Vagina (tissue), 2 donors: ENCODE data around the gene MEA1. TPM values are rescaled to one million over a fixed set of nuclear protein-coding genes. Genes with fewer than 3 reads are reported as not detected.

ENCODE experiments used
- DNase-seq, 2 donors: peaks; one replicate each; pipeline ENCODE4 v3.0.0-alpha.2; 2017; ENCODE audit errors: extremely low spot score in 2 of 2
- H3K27ac ChIP-seq: fragments of 200-600 bp; sonication (generic); one replicate; pipeline ENCODE4 v1.5.1; 2019
- H3K27me3 ChIP-seq: fragments of 200-600 bp; sonication (generic); one replicate; pipeline ENCODE4 v1.5.1; 2019
- H3K36me3 ChIP-seq, 2 donors: fragments of 200-600 bp; sonication (generic); one replicate each; pipeline ENCODE4 v1.5.1; 2017 to 2019
- H3K4me1 ChIP-seq: fragments of 200-600 bp; sonication (generic); one replicate; pipeline ENCODE4 v1.5.1; 2019
- H3K4me3 ChIP-seq, 2 donors: fragments of 200-600 bp; sonication (generic); 1 replicate in 1 of 2; 2 replicates in 1 of 2; pipeline ENCODE4 v1.5.1; 2016 to 2019
- H3K9me3 ChIP-seq: fragments of 200-600 bp; sonication (generic); one replicate; pipeline ENCODE4 v1.5.1; 2019
- CTCF ChIP-seq, 3 experiments: fragments of 450-650 bp in 2 of 3; fragments of 200-600 bp in 1 of 3; sonication (generic) in 1 of 3; IDR thresholded peaks; one replicate each; pipeline ENCODE4 v1.5.1; 2017 to 2019; ENCODE audit warnings: antibody characterized with exemption in 3 of 3, mild to moderate bottlenecking in 2 of 3, moderate library complexity in 2 of 3
- POLR2A ChIP-seq, 2 donors: fragments of 450-650 bp; IDR thresholded peaks; one replicate each; pipeline ENCODE4 v1.6.1; 2017; ENCODE audit warnings: antibody characterized with exemption in 2 of 2, mild to moderate bottlenecking in 2 of 2, moderate library complexity in 2 of 2
- POLR2AphosphoS5 ChIP-seq, 2 donors: sonication (generic); formaldehyde crosslinking; IDR thresholded peaks; one replicate each; pipeline ENCODE4 v1.9.0; 2017; ENCODE audit warnings: antibody characterized with exemption in 2 of 2, mild to moderate bottlenecking in 2 of 2, low read depth in 1 of 2; ENCODE audit not compliant: insufficient read depth in 1 of 2
- intact Hi-C: fragments of 100-400 bp; cut with DNase I; formaldehyde crosslinking; loops from one replicate; pipeline ENCODE4 v1.15.1; 2023
- total RNA-seq: library from RNA; depleted of rRNA; stranded (reverse); fragments of >200 nt; gene quantifications from one replicate; pipeline ENCODE4 v1.2.3, GENCODE V29; 2016

MEA1 gene
- total RNA-seq, 1 donor from 2014 or later, result 40.3 TPM

GRCh38 chr6:43040542-43041257, 27.0 kb upstream of the MEA1 start:
- H3K9me3 ChIP-seq, result no peaks in the 10 kb centered on the region

GRCh38 chr6:43038727-43039126, 25.0 kb upstream of the MEA1 start:
- no peak for DNase-seq
- H3K27me3 ChIP-seq, result no peaks in the 10 kb centered on the region
- peaks cover 0 to 47% of the 10 kb centered on the region in 2 donors for H3K36me3 ChIP-seq
- H3K4me1 ChIP-seq, result no peaks in the 10 kb centered on the region
- H3K27ac ChIP-seq, result no peak overlapping the region
- TF ChIP-seq POLR2AphosphoS5 (IDR thresholded peaks at IDR 0.05; ENCODE audit: insufficient read depth in 1 of 2, low read depth in 1 of 2) (no peak), CTCF (IDR thresholded peaks at IDR 0.05) (no peak), POLR2A (IDR thresholded peaks at IDR 0.05) (no peak)
- H3K4me3 ChIP-seq, result no peak overlapping the region
- intact Hi-C loops, result no loop called here
- no peaks in the 10 kb centered on the region for H3K9me3 ChIP-seq

More at GRCh38 chr6:43040542-43041257, 27.0 kb upstream of the MEA1 start:
- intact Hi-C loops, result no loop called here
- TF ChIP-seq CTCF (IDR thresholded peaks at IDR 0.05) (no peak), POLR2AphosphoS5 (IDR thresholded peaks at IDR 0.05; ENCODE audit: insufficient read depth in 1 of 2, low read depth in 1 of 2) (no peak), POLR2A (IDR thresholded peaks at IDR 0.05) (no peak)
- Histone ChIP-seq H3K27ac (no peak overlapping the region), H3K4me1 (no peaks in the 10 kb centered on the region), H3K4me3 (no peak overlapping the region), H3K36me3 (peaks cover 0 to 53% of the 10 kb centered on the region in 2 donors), H3K27me3 (no peaks in the 10 kb centered on the region)
- DNase-seq, result no peak

- no peaks in the 10 kb centered on the region for H3K4me1 ChIP-seq
- intact Hi-C loops, result no loop called here
- TF ChIP-seq CTCF (IDR thresholded peaks at IDR 0.05) (no peak), POLR2A (IDR thresholded peaks at IDR 0.05) (no peak), POLR2AphosphoS5 (IDR thresholded peaks at IDR 0.05; ENCODE audit: insufficient read depth in 1 of 2, low read depth in 1 of 2) (no peak)
- no peaks in the 10 kb centered on the region for H3K27me3 ChIP-seq
- peaks cover 0 to 42% of the 10 kb centered on the region in 2 donors for H3K36me3 ChIP-seq
- no peak for DNase-seq
- H3K27ac ChIP-seq, result no peak overlapping the region
- H3K9me3 ChIP-seq, result no peaks in the 10 kb centered on the region
- H3K4me3 ChIP-seq, result no peak overlapping the region
Measured at GRCh38 chr6:43037706-43038105, 24.0 kb upstream of the MEA1 start.

- TF ChIP-seq POLR2A (IDR thresholded peaks at IDR 0.05) (no peak), CTCF (IDR thresholded peaks at IDR 0.05) (no peak), POLR2AphosphoS5 (IDR thresholded peaks at IDR 0.05; ENCODE audit: insufficient read depth in 1 of 2, low read depth in 1 of 2) (no peak)
- H3K4me3 ChIP-seq, result no peak overlapping the region
- DNase-seq, result no peak
- H3K9me3 ChIP-seq, result no peaks in the 10 kb centered on the region
- intact Hi-C loops, result no loop called here
- no peak overlapping the region for H3K27ac ChIP-seq
- H3K27me3 ChIP-seq, result no peaks in the 10 kb centered on the region
- H3K4me1 ChIP-seq, result no peaks in the 10 kb centered on the region
- H3K36me3 ChIP-seq, result peaks cover 0 to 40% of the 10 kb centered on the region in 2 donors
Measured at GRCh38 chr6:43037197-43037596, 23.5 kb upstream of the MEA1 start.

GRCh38 chr6:43036712-43037111, 23.0 kb upstream of the MEA1 start:
- H3K36me3 ChIP-seq, result peaks cover 0 to 40% of the 10 kb centered on the region in 2 donors
- TF ChIP-seq POLR2A (IDR thresholded peaks at IDR 0.05), result no peak
- TF ChIP-seq POLR2AphosphoS5 (IDR thresholded peaks at IDR 0.05; ENCODE audit: insufficient read depth in 1 of 2, low read depth in 1 of 2), result no peak
- TF ChIP-seq CTCF (IDR thresholded peaks at IDR 0.05), result no peak
- H3K4me1 ChIP-seq, result no peaks in the 10 kb centered on the region
- intact Hi-C loops, result no loop called here
- no peak overlapping the region for H3K27ac ChIP-seq
- no peak for DNase-seq
- H3K27me3 ChIP-seq, result no peaks in the 10 kb centered on the region
- no peaks in the 10 kb centered on the region for H3K9me3 ChIP-seq
- no peak overlapping the region for H3K4me3 ChIP-seq
